ENCODE measurements around the gene ZNF524.
A peak's percentile ranks its signal among the peaks of the same experiment; 100 is the strongest.

ZNF524 gene

DNA sequence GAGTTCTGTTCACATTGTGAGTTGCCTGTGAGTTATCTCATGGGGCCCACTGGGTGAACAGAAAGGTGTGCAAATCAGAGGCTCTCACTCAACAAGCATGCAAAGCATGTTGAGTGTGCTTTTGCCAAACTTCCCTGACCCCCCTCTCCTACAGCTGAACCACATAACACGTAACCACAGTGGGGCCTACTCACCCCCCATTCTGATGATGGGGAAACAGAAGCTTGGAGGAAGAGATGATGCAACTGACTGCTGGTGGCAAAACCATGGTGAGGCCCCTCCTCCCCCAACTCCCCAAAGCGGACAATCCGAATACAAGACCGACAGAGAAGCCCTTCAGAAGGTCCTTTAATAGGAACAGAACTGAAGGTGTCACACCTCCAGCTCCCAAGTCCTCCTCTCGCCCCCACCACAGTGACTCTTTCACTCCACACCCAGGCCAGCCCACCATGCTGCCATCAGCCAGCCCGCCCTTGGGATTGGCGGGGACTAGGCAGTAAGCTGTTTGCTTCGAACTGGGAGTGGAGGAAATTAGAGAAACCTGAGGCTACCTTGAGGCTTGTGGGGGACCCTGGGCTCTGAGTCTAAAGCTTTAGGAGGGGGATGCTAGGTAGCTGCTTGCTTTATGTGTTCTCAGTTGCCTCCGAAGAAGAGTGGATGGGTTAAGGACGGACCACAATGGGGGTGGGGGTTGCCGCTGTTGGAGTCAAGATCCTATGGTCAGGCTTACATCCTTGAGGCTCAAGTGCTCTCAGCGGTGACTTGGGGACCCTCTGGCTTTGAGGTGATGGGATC, 20.5 kb downstream of the ZNF524 start:
- no peak for DNase-seq (ENCODE audit: low read depth in 3 of 3)

DNA sequence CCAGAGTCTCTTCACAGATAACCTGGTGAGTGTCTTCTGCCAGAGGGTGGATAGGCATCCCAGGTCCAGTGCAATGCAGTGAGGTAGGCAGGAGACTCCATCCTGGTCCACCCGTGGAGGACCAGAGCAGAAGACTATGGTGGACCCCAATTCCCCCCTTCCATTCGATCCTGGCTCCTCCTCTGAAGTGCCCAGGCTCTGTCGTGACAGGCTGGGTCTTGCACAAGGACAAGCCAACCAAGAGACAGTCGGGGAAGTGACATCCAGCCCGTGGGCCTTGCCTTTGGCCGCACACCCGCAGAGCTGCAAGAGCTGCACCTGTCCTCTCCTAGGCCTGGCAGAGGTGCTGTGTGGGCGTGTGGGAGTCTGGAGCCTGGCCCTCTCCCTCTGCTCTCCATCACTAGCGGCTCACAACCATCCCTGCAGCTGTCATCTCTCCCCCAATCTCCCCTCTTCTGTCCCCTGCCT, 21.2 kb downstream of the ZNF524 start:
- DNase-seq (ENCODE audit: low read depth in 3 of 3): no peak

DNA sequence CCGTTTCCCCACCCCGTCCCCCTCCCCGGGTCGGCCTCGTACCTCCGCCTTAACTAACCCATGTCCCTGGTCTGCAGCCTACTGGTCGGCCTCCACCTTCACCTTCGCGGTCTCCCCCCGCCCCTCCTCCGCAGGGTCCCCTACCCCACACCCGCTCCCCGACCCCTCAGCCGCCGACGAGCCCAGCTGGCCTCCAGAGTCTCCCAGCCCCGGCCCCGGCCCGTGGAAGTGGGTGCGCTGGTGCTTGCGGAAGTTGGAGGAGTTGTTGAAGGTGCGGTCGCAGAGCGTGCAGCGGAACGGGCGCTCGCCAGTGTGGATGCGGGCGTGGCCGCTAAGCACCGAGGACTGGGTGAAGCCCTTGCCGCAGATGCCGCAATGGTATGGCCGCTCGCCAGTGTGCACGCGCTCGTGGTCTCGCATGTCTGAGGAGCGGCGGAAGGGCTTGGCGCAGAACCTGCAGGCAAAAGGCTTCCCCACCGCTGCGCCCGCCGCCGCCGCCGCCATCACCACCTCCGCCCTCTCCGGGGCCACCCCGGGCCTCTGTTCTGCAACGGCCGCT, 21.7 kb downstream of the ZNF524 start:
- no peak for DNase-seq (ENCODE audit: low read depth in 3 of 3)

DNA sequence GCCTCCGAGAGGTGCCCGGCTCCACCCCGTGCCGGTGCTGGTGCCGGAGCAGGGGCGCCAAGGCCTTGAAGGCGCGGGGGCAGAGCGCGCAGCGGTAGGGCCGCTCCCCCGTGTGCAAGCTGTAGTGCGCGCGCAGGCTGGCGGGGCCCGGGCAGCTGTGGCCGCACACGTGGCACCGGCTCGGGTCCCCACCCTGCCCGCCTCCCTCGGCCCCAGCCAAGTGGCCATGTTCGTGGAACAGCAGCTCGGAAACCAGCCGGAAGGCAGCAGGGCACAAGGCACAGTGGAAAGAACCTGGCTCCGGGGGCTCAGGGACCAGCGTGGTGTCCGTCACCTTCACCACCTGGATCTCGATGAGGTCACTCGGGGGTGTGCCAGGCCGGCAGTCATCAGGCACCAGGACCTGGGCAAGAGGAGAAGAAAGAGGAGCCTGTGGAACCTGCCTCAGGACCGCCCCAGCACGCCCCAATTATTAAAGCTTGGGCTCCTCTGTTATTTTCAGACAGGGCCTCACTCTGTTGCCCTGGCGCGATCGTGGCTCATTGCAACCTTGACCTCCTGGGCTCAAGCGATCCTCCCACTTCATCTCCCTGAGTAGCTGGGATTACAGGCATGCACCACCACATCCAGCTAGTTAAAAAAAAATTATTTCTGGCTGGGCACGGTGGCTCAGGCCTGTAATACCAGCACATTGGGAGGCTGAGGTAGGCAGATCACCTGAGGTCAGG, 22.3 kb downstream of the ZNF524 start:
- DNase-seq (ENCODE audit: low read depth in 3 of 3): no peak

DNA sequence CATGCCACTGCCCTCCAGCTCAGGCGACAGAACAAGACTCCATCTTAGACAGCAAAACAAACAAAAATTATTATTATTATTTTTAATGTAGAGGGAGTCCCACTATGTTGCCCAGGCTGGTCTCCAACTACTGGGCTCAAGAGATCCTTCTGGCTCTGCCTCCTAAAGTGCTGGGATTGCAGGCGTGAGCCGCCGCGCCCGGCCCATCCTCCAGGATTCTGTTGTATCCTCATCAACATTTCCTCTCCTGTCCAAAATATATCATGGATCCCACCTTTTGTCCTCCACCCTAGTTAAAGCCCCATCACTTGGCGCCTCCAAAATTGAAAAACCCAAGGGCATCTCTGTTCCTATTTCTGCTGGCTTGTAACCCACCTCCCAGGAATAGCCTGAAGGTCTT, 23.0 kb downstream of the ZNF524 start:
- DNase-seq (ENCODE audit: low read depth in 3 of 3): no peak

DNA sequence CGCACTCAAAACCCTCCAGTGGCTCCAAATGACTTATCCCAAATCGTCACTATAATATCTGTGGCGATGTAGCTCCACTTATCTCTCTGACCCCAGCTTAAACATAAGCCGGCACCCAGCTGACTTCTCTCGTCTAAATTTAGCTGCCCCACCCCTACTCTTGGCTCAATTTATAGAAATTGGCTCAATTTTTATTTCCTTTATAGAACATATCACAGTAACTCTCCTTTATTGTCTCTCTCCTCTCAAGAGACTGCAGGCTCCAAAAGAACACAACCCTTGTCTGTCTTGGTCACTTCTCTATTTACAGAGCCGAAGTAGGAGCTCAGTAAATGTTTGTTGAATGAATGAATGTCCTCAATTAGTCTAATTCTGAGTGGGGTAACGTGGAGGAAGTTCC, 23.5 kb downstream of the ZNF524 start:
- no peak for DNase-seq (ENCODE audit: low read depth in 3 of 3)

DNA sequence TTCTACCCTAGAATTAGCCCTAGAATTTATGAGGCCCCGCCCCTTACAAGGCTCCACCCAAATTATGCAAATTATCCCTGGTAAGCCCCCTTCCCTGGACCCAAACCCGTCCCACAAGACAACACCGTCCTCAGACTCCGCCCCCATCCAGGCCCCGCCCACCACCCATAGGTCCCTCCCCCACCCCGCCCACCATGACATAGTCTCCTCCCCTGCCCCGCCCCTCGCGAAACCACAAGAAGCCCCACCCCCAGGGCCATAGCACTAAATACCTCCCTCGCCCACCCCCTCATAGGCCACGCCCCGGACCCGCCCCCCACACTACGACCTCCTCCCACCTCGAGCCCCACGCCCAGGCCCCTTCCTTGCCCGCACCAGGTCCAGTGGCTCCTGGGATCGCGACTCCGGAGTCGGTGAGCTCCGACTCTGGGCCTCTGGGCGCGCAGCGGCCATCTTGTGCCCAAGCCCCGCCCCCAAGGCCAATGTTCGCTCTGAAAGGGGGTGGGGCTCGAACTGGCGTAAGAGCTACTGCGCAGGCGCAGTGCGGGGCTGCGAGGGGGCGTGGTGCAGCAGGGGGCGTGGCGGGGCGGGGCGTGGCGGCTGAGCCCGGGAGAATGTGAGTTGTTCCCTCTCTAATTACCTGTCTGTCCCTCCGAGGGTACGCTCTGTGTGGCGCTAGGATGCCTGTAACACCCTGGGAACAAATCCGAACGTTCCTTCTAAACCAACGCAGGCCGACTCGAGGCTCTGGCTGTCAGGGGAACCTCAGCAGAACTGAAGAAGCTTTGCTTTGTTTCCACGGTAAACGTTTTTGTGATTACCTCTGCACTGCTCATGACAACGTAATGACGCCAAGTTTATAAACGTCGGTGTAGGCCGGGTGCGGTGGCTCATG, 24.3 kb downstream of the ZNF524 start, which contains the start of gene ZNF784:
Gene ZNF784 (minus strand): TSS at position 458 of the 895 bp plus-strand sequence. CDS start 5 bp downstream, at position 453.
- peak; percentile 87 to 95 (median 94) for DNase-seq (ENCODE audit: low read depth in 3 of 3)

DNA sequence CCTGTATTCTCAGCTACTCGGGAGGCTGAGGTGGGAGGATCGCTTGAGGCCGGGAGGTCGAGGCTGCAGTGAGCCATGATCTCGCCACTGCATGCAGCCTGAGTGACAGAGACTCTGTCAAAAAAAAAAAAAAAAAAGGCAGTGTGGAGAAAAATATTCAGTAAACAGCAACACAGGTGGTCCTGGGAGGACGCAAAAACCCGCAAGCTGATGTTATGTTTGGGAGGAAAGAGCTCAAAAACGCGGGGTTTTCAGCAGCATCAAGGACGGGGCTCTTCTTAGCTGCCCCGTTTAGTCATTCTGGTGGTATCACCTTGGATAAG, 24.9 kb downstream of the ZNF524 start:
- DNase-seq (ENCODE audit: low read depth in 3 of 3): no peak

DNA sequence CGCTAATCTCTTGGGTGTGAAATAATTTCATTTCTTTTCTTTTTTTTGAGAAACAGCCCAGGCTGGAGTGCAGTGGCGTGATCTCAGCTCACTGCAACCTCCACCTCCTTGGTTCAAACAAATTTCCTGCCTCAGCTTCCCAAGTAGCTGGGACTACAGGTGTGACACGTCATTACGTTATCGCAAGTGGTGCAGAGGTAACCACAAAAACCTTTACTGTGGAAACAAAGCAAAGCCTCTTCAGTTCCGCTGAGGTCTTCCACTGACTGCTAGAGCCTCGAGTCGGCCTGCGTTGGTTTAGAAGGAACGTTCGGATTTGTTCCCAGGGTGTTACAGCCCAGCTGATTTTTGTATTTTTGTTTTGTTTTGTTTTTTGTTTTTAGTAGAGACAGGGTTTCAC, 26.3 kb downstream of the ZNF524 start:
- DNase-seq (ENCODE audit: low read depth in 3 of 3): peak in 1 of 3 experiments; percentile 41

DNA sequence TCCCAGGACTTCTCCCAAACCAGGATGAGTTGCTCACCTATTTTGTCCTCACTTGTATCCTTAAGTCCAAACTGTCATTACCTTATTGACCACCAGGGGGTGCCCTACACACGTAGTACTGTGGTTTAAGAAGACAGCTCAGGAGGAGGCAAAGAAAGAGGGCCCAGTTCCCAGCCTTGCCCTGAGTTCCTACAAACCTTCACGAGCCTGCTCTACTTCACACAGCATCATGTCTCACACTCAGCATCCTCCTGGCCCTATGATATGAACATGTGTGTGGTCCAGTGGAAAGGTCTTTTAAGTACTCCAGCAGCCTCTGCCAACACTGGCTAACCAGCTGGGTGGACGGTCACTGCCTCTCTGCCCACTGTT, 32.4 kb downstream of the ZNF524 start:
- peak in 2 of 3 experiments; percentile 48 to 91 for DNase-seq (ENCODE audit: low read depth in 3 of 3)

DNA sequence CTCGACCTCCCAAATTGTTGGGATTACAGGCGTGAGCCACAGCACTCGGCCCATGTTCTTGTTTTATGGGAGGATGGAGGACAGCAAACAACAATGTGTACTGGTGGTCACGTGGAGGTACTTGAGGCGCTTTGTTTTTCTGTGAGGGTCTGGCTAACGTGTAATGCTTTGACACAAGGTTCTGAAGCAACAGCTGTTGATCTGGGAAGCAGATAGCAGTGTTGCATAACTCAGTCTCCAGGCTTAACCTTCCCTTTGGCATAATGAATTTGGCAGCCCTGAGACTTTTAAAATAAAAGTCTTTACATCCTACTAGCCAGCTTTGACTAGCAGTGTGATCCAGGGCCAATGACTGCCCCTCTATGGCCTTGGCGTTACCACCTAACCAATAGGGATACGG, 33.8 kb downstream of the ZNF524 start:
- DNase-seq (ENCODE audit: low read depth in 3 of 3): no peak

DNA sequence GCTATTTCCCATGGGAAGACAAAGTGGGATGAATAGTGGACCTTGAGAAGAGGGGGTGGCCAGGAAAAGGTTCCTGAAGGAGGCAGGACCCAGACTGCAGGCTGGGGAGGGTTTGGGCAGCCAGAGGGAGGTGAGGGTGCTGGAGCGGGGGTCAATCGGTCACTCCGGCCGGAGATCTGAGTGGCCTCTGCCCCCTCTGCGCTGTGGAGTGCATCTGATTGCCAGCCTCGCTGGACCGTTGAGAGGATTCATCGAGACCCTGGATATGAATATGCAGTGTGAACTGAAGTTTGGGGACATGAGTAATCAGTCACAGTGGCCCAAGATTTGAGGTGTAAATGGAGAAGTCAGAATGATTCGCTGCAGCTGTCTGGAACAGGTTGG, 35.2 kb downstream of the ZNF524 start:
- DNase-seq (ENCODE audit: low read depth in 3 of 3): no peak

DNA sequence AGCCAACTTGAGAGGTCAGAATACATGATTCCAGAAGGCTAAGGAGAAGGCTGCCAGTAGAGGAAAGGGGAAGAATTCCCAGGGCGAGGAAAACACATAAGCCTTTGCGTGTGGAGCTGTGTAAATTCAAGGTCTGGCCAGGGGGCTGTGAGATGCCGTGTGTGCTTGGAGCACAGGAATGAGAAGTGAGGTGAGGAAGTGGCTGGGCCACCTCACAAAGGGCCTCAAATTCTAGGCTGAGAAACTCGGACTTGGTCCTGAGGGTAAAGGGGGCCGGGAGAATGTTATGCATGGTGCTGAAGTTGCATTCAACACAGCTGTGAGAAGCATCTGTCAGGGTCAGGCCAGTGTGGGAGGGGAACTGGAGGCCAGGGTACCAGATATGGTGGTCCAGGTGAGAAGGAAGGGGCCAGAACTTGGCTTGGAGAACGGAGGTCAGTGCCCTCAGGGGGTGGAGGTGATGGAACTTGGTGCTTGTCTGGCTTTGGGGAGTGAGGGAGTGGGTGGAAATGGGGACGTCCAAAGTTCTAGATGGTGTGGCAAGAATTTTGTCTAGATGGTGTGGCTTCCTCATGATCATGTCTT, 35.9 kb downstream of the ZNF524 start:
- no peak for DNase-seq (ENCODE audit: low read depth in 3 of 3)

DNA sequence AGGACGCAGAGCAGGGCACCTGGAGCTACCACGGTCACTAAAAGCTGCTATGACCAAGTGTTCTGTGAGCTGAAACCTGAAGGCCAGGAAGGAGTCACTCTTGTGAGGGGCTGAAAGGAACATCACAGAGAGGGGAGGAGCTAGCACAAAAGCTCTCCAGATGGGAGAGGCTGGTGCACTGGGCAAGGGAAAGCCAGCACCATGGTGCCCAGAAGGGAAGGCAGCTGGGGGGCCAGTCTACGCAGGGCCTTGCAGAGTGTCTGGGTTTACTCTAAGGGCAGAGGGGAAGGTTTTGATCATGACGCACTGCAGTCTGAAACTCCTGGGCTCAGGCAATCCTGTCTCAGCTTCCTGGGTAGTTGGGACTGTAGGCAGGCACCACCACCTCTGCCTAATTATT, 36.6 kb downstream of the ZNF524 start:
- no peak for DNase-seq (ENCODE audit: low read depth in 3 of 3)

DNA sequence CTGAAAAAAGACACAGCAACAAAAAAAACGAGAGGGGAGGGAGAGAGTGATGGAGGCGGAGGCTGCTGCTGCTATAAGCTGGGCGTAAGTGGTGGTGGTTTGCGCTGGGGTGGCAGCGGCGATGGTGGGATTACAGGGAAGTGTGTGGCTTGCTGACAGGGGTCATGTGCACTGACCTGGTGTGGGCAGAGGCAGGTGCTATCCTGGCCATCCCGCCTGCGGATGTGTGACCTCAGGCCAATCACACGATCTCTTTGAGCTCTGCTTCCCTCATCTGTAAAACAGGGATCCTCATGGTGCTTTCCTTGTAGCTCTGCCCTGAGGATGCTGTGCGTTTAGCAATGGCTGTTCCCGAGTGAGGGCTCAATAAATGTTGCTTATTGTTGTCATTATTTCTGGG, 37.4 kb downstream of the ZNF524 start:
- DNase-seq (ENCODE audit: low read depth in 3 of 3): no peak

DNA sequence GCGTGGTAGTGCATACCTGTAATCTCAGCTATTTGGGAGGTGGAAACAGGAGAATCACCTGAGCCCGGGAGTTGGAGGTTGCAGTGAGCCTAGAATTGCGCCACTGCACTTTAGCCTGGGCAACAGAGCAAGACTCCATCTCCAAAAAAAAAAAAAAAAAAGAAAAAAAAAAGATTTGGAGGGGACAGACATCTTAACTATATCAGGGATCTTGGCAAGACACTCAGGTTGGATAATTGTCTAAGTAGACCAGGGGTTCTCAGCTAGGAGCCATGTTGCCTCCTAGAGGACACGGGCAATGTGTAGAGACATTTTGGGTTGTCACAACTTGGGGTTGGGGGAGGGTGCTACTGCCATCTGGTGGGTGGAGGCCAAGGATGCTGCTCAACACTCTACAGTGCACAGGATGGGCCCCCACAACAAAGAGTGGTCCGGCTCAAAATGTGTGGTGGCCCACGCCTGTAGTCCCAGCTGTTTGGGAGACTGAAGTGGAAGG, 38.8 kb downstream of the ZNF524 start:
- DNase-seq (ENCODE audit: low read depth in 3 of 3): peak in 1 of 3 experiments; percentile 31

DNA sequence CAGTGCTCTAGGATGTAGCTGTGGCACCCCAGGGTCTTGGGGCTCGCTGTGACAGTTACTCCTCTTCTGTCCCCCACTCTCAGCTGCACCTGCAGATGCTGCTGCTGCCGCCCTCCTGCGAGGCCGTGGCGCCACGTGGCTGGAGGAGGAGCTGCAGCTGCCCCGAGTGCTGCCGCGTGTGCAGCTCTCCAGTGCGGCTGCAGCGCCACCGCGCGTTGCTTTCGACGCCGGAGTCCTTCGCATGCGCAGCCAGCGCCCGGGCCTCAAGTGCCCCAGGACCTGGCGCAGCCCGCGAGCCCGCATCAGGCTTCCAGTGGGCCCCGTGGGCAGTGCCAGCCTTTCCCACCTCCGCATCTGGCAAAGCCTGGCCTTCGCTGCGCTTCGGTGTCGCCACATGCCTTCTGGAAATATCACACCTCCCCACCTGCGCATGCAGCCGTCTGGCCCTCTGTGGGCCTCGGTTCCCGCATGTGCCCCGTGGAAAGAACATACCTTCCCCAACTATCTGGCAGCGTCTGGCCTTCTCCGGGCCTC, 40.0 kb downstream of the ZNF524 start:
- DNase-seq (ENCODE audit: low read depth in 3 of 3): peak in 2 of 3 experiments; percentile 42 to 58

DNA sequence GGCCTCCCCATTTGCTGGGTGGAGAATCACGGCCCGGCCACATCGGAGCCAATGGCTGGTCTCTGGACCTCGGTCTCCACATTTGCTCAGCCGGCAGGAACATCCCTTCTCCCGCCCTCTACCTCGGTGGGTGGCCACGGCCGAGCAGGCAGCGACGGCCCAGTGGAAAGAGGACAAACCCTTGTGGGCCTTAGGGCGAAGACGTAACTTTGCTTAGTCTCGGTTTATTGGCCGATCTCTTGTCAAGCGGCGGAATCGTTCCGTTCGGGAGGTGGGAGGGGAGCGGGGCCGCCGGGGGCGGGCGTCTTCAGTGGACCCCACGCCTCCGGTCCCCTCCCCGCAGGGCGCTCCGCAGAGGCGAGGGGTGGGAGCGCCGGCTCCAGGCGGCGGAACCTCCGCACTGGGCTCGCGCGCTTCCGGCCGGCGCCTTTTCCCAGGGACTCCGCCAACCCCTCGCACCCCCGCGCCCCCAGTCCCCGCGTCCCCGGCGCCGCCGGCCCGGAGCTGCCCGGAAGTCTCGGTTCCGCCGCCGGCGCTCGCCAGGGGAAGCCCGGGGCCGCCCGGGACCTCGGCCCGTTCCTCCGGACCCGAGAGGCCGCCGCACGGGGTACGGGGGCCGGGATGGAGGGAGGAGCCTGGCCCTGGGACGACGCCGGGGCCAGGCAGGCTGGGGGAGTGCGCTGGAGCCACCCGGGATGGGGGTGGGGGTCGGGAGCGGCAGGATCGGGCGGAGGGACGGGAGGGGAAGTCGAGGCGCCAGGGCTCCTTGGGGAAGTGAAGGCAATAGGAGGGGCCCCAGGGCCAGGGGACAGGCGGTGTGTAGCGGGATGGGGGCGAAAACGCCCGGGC, 40.7 kb downstream of the ZNF524 start, which contains the start of gene ZNF580:
Gene ZNF580 (plus strand): TSS at position 426 of the 849 bp plus-strand sequence. CDS start 1,507 bp downstream, outside the sequence.
- peak in 2 of 3 experiments; percentile 38 to 71 for DNase-seq (ENCODE audit: low read depth in 3 of 3)

DNA sequence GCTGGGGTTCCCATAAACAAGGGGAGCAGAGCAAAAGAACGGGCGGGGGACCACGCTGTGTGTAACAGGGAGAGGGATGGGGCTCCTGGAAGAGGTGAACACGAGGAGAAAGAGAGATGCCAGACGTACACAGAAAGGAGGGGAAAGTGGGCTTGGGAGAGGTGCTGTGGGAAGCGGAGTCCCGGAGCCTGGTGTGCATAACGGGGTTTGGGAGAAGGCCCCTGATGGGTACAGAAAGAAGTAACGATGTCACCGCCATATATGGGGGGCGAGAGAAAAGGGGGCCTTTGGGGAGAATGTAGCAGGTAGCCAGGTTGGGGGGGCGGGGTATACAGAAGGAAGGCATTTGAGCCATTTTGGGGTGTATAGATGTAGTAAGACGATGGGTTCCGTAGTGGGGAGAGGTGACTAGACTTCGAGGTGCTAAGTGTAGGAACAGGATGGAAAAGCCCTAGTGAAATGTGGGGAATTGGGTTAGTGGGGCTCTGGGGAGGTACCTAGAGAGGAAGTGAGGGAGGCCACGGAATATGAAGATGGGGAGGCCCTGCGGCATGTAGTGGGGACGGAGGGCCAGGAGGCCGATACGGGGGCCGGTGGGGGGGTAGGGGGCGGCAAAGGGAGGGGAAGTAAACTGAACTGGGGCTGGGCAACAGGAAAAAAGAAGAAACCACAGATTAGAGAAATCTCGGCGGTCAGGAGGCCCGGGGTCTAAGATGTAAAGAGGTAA, 41.5 kb downstream of the ZNF524 start:
- peak in 1 of 3 experiments; percentile 30 for DNase-seq (ENCODE audit: low read depth in 3 of 3)
